K562 (cell line): Measurements from ENCODE around the gene USH1G.

Experiments used
- CTCF ChIP-seq, 3 experiments: IDR thresholded peaks in 2 of 3; conservative IDR thresholded peaks in 1 of 3; 2 replicates each; pipeline ENCODE4 v1.5.1; 2011 to 2012; ENCODE audit warnings: low read length in 3 of 3, mild to moderate bottlenecking in 3 of 3, control low read depth in 2 of 3, improper control_type of control experiment in 1 of 3, inconsistent platforms in 1 of 3, low read depth in 1 of 3, mixed read lengths in 1 of 3, moderate library complexity in 1 of 3; ENCODE audit not compliant: insufficient read depth in 2 of 3
- EGR1 ChIP-seq: fragments of 450-650 bp; conservative IDR thresholded peaks from 2 replicates; pipeline ENCODE4 v1.6.1; 2017; ENCODE audit warnings: mild to moderate bottlenecking
- ELF1 ChIP-seq: fragments of 200-800 bp; sonication (Bioruptor generic); IDR thresholded peaks from 2 replicates; pipeline ENCODE4 v1.6.1; 2016; ENCODE audit warnings: missing genetic modification characterization, missing compliant biosample characterization
- EZH2 ChIP-seq: IDR thresholded peaks from 2 replicates; pipeline ENCODE4 v1.6.1; 2012; ENCODE audit warnings: low read depth, mild to moderate bottlenecking, inconsistent platforms, low read length, borderline replicate concordance
- KAT2B ChIP-seq: IDR thresholded peaks from one replicate; pipeline ENCODE4 v1.6.1; 2012; ENCODE audit warnings: low read depth, mild to moderate bottlenecking, control low read depth, inconsistent platforms, low read length, moderate library complexity
- MLLT1 ChIP-seq, 2 experiments: fragments of 450-650 bp; IDR thresholded peaks; 2 replicates each; pipeline ENCODE4 v1.6.1; 2016
- PRPF4 ChIP-seq: fragments of 200-400 bp; formaldehyde crosslinking; IDR thresholded peaks from one replicate; pipeline ENCODE4 v1.6.1; 2017; ENCODE audit warnings: low read length, low read depth, mild to moderate bottlenecking; ENCODE audit not compliant: insufficient read depth, poor library complexity, severe bottlenecking
- ZFP36 ChIP-seq: fragments of 150-350 bp; IDR thresholded peaks from 2 replicates; pipeline ENCODE4 v1.6.1; 2018; ENCODE audit warnings: low read length, low read depth; ENCODE audit not compliant: partially characterized antibody

GRCh38 chr17:74971842-74972106 lies 48.7 kb upstream of the USH1G start:
- TF ChIP-seq ZFP36 (no peak), KAT2B (no peak), CTCF (IDR thresholded peaks at IDR 0.05 in 2 of 3, conservative IDR thresholded peaks at IDR 0.05 in 1 of 3; ENCODE audit: insufficient read depth in 2 of 3, low read depth in 1 of 3, low read length in 3 of 3) (no peak), ELF1 (tag) (no peak), EGR1 (no peak), MLLT1 (IDR thresholded peaks at IDR 0.05) (no peak), EZH2 (no peak), PRPF4 (no peak)
